H9 (cell line): Measurements from ENCODE around the gene KRT6A. TPM values are rescaled to one million over a fixed set of nuclear protein-coding genes. Genes with fewer than 3 reads are reported as not detected.

Experiments used
- DNase-seq: peaks from one replicate; pipeline ENCODE4 v3.0.0-alpha.2; 2017
- H2AFZ ChIP-seq: one replicate; pipeline ENCODE4 v1.6.1; 2013; ENCODE audit warnings: mild to moderate bottlenecking, low read length, control low read depth, moderate library complexity
- H2AK5ac ChIP-seq: 2 replicates; pipeline ENCODE4 v1.6.1; 2013; ENCODE audit warnings: low read length, control low read depth, mixed read lengths; ENCODE audit not compliant: insufficient read length
- H2BK120ac ChIP-seq: one replicate; pipeline ENCODE4 v1.6.1; 2013; ENCODE audit warnings: low read depth, mild to moderate bottlenecking, low read length, control low read depth, inconsistent platforms; ENCODE audit not compliant: poor library complexity, severe bottlenecking
- H2BK12ac ChIP-seq: 2 replicates; pipeline ENCODE4 v1.6.1; 2013; ENCODE audit warnings: low read length, control low read depth, mixed read lengths, low read depth; ENCODE audit not compliant: insufficient read length
- H2BK15ac ChIP-seq: 2 replicates; pipeline ENCODE4 v1.6.1; 2013; ENCODE audit warnings: low read depth, low read length, control low read depth
- H2BK20ac ChIP-seq: one replicate; pipeline ENCODE4 v1.6.1; 2013; ENCODE audit warnings: low read depth, mild to moderate bottlenecking, low read length, control low read depth, inconsistent platforms; ENCODE audit not compliant: poor library complexity, severe bottlenecking
- H2BK5ac ChIP-seq: 2 replicates; pipeline ENCODE4 v1.6.1; 2013; ENCODE audit warnings: low read length, control low read depth, mixed read lengths; ENCODE audit not compliant: insufficient read length
- H3K14ac ChIP-seq: 2 replicates; pipeline ENCODE4 v1.6.1; 2013; ENCODE audit warnings: low read length, control low read depth; ENCODE audit not compliant: insufficient read depth
- H3K18ac ChIP-seq: 2 replicates; pipeline ENCODE4 v1.6.1; 2013; ENCODE audit warnings: low read depth, mild to moderate bottlenecking, mixed read lengths, low read length, control low read depth; ENCODE audit not compliant: insufficient read length
- H3K23ac ChIP-seq: 2 replicates; pipeline ENCODE4 v1.6.1; 2013; ENCODE audit warnings: low read length, control low read depth, mixed read lengths, low read depth; ENCODE audit not compliant: insufficient read length
- H3K23me2 ChIP-seq: 2 replicates; pipeline ENCODE4 v1.6.1; 2013; ENCODE audit warnings: low read depth, mild to moderate bottlenecking, mixed read lengths, low read length, control low read depth; ENCODE audit not compliant: insufficient read length, poor library complexity, severe bottlenecking
- H3K27ac ChIP-seq: 2 replicates; pipeline ENCODE4 v1.5.1; 2013; ENCODE audit warnings: low read length, control low read depth, mixed read lengths, low read depth; ENCODE audit not compliant: insufficient read length
- H3K27me3 ChIP-seq: 2 replicates; pipeline ENCODE4 v1.6.1; 2013; ENCODE audit warnings: low read length, control low read depth, inconsistent platforms; ENCODE audit not compliant: insufficient read depth
- H3K4ac ChIP-seq: 2 replicates; pipeline ENCODE4 v1.6.1; 2013; ENCODE audit warnings: low read depth, mild to moderate bottlenecking, control low read depth, inconsistent platforms, low read length, moderate library complexity
- H3K4me1 ChIP-seq: 2 replicates; pipeline ENCODE4 v1.6.1; 2013; ENCODE audit warnings: low read length, control low read depth, inconsistent platforms; ENCODE audit not compliant: insufficient read depth
- H3K4me2 ChIP-seq: 2 replicates; pipeline ENCODE4 v1.6.1; 2013; ENCODE audit warnings: low read length, control low read depth, mixed read lengths; ENCODE audit not compliant: insufficient read length, insufficient read depth
- H3K56ac ChIP-seq: 2 replicates; pipeline ENCODE4 v1.6.1; 2013; ENCODE audit warnings: low read depth, mild to moderate bottlenecking, mixed read lengths, low read length, control low read depth; ENCODE audit not compliant: insufficient read length
- H3K79me1 ChIP-seq: 2 replicates; pipeline ENCODE4 v1.6.1; 2013; ENCODE audit warnings: low read depth, mild to moderate bottlenecking, moderate library complexity, low read length, control low read depth, inconsistent platforms; ENCODE audit not compliant: insufficient read depth, poor library complexity, severe bottlenecking
- H3K79me2 ChIP-seq: 2 replicates; pipeline ENCODE4 v1.6.1; 2013; ENCODE audit warnings: low read length, control low read depth, inconsistent platforms; ENCODE audit not compliant: insufficient read depth
- H3K9ac ChIP-seq: 2 replicates; pipeline ENCODE4 v1.6.1; 2013; ENCODE audit warnings: low read length, control low read depth, mixed read lengths; ENCODE audit not compliant: insufficient read length; ENCODE audit errors: extremely low read depth
- H3K9me3 ChIP-seq: one replicate; pipeline ENCODE4 v1.6.1; 2013; ENCODE audit warnings: low read depth, low read length, inconsistent platforms; ENCODE audit not compliant: control insufficient read depth
- H3T11ph ChIP-seq: one replicate; pipeline ENCODE4 v1.6.1; 2013; ENCODE audit warnings: mild to moderate bottlenecking, low read length, control low read depth, inconsistent platforms
- H4K20me1 ChIP-seq: one replicate; pipeline ENCODE4 v1.6.1; 2013; ENCODE audit not compliant: control insufficient read depth, insufficient read length, insufficient read depth
- H4K5ac ChIP-seq: 2 replicates; pipeline ENCODE4 v1.6.1; 2013; ENCODE audit warnings: low read depth, mild to moderate bottlenecking, mixed read lengths, low read length, control low read depth; ENCODE audit not compliant: insufficient read length
- H4K8ac ChIP-seq: replicated peaks from 2 replicates; pipeline ENCODE4 v1.6.1; 2013; ENCODE audit warnings: low read length, control low read depth, mixed read lengths, low read depth; ENCODE audit not compliant: insufficient read length
- H4K91ac ChIP-seq: 2 replicates; pipeline ENCODE4 v1.6.1; 2013; ENCODE audit warnings: low read depth, mild to moderate bottlenecking, moderate library complexity, mixed read lengths, low read length, control low read depth; ENCODE audit not compliant: insufficient read length
- H3K27ac Mint-ChIP-seq, 3 experiments: 2 replicates in 2 of 3; 3 replicates in 1 of 3; pipeline ENCODE4 v1.8.0; 2020 to 2021; ENCODE audit warnings: mixed read lengths in 3 of 3, mild to moderate bottlenecking in 1 of 3, moderate library complexity in 1 of 3
- H3K27me3 Mint-ChIP-seq: 2 replicates; pipeline ENCODE4 v1.8.0; 2021; ENCODE audit warnings: low read depth, mild to moderate bottlenecking, moderate library complexity, mixed read lengths
- H3K36me3 Mint-ChIP-seq, 3 experiments: 2 replicates in 2 of 3; 3 replicates in 1 of 3; pipeline ENCODE4 v1.8.0; 2020 to 2021; ENCODE audit warnings: low read depth in 3 of 3, mixed read lengths in 3 of 3; ENCODE audit not compliant: insufficient read depth in 1 of 3
- H3K4me1 Mint-ChIP-seq, 2 experiments: 2 replicates each; pipeline ENCODE4 v1.8.0; 2020; ENCODE audit warnings: mixed read lengths in 2 of 2
- H3K4me3 Mint-ChIP-seq, 2 experiments: 2 replicates in 1 of 2; 3 replicates in 1 of 2; pipeline ENCODE4 v1.8.0; 2020 to 2021; ENCODE audit warnings: mild to moderate bottlenecking in 2 of 2, mixed read lengths in 2 of 2, moderate library complexity in 1 of 2
- H3K9me3 Mint-ChIP-seq, 2 experiments: 2 replicates in 1 of 2; 3 replicates in 1 of 2; pipeline ENCODE4 v1.8.0; 2020; ENCODE audit warnings: mild to moderate bottlenecking in 2 of 2, mixed read lengths in 2 of 2, moderate library complexity in 1 of 2
- WGBS: extraction: QIAGEN DNeasy Blood & Tissue Kit; methylation state at CpG from one replicate; pipeline ENCODE4 v1.1.7; 2013; ENCODE audit warnings: missing lambda C conversion rate, low lambda C conversion rate, mixed read lengths; ENCODE audit not compliant: insufficient read length; ENCODE audit errors: extremely low coverage; 5-methylcytosine and 5-hydroxymethylcytosine counted together
- total RNA-seq: library from RNA; stranded (reverse); gene quantifications from 2 replicates; pipeline ENCODE4 v1.2.1, GENCODE V29; 2021
- TF ChIP-seq, protein P1 (sequence below): fragments of 200-600 bp; sonication (generic); conservative IDR thresholded peaks from 3 replicates; pipeline ENCODE4 v1.8.0; 2021; ENCODE audit warnings: antibody characterized with exemption, mild to moderate bottlenecking

Gene KRT6A
- total RNA-seq, 1 experiment from 2014 or later: not detected

DNA sequence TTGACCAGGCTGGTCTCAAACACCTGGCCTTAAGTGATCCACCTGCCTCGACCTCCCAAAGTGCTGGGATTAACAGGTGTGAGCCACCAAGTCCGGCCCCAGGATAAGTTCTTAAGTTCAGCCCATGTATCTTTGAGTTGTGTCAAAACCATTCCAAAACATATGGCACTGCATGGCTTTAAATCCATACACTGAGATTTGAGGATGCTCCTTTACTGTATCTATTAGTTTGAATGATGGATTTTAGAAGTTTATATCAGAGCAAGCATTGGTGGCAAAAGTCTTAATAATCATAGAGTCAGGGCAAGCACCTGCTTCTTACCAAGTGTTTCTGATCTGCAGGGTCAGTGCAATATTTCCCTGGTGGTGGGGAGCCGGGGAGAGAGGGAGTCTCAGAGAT is 47.2 kb downstream of the KRT6A start:
- Histone ChIP-seq H2BK20ac (no peak overlapping the region), H3K4me1 (0 out of 2 replicates have a peak, but pooled peaks cover 2% of the 10 kb centered on the region), H3T11ph (no peak overlapping the region), H2AFZ (no peak overlapping the region), H3K56ac (no peak overlapping the region), H3K4ac (no peak overlapping the region), H2BK12ac (no peak overlapping the region), H3K27me3 (peaks cover 3% of the 10 kb centered on the region; the same call in 1 of the 2 replicates), H3K4me2 (no peak overlapping the region), H4K5ac (no peak overlapping the region), H2BK5ac (no peak overlapping the region), H3K9me3 (no peaks in the 10 kb centered on the region), H3K18ac (no peak overlapping the region), H2BK15ac (no peak overlapping the region), H4K20me1 (no peaks in the 10 kb centered on the region), H3K9ac (no peak overlapping the region), H4K8ac (no peak overlapping the region), H2BK120ac (no peak overlapping the region), H3K79me2 (no peaks in the 10 kb centered on the region), H4K91ac (no peak overlapping the region), H3K14ac (no peak overlapping the region), H3K23ac (no peak overlapping the region), H3K79me1 (no peaks in the 10 kb centered on the region), H3K27ac (no peak overlapping the region), H2AK5ac (no peak overlapping the region), H3K23me2 (no peaks in the 10 kb centered on the region)
- H3K27me3 Mint-ChIP-seq: peaks cover 23% of the 10 kb centered on the region
- H3K4me3 Mint-ChIP-seq: no peak overlapping the region
- no peak overlapping the region; a peak in 1 of 7 replicates for H3K27ac Mint-ChIP-seq
- H3K9me3 Mint-ChIP-seq: no peaks in the 10 kb centered on the region
- no peaks in the 10 kb centered on the region for H3K36me3 Mint-ChIP-seq
- H3K4me1 Mint-ChIP-seq: peaks cover 20 to 25% of the 10 kb centered on the region in 2 experiments
- TF ChIP-seq, protein P1, sequence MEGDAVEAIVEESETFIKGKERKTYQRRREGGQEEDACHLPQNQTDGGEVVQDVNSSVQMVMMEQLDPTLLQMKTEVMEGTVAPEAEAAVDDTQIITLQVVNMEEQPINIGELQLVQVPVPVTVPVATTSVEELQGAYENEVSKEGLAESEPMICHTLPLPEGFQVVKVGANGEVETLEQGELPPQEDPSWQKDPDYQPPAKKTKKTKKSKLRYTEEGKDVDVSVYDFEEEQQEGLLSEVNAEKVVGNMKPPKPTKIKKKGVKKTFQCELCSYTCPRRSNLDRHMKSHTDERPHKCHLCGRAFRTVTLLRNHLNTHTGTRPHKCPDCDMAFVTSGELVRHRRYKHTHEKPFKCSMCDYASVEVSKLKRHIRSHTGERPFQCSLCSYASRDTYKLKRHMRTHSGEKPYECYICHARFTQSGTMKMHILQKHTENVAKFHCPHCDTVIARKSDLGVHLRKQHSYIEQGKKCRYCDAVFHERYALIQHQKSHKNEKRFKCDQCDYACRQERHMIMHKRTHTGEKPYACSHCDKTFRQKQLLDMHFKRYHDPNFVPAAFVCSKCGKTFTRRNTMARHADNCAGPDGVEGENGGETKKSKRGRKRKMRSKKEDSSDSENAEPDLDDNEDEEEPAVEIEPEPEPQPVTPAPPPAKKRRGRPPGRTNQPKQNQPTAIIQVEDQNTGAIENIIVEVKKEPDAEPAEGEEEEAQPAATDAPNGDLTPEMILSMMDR: no peak
- no peak for DNase-seq
- WGBS: no CpG with 5 or more reads among the region's 3 CpGs
